Measurements from ENCODE around the gene BIN2. TPM values are rescaled to one million over a fixed set of nuclear protein-coding genes. Genes with fewer than 3 reads are reported as not detected.
A peak's percentile ranks its signal among the peaks of the same experiment; 100 is the strongest.

BIN2 gene
- total and polyA plus RNA-seq, 2 experiments from 2014 or later = not detected

DNA sequence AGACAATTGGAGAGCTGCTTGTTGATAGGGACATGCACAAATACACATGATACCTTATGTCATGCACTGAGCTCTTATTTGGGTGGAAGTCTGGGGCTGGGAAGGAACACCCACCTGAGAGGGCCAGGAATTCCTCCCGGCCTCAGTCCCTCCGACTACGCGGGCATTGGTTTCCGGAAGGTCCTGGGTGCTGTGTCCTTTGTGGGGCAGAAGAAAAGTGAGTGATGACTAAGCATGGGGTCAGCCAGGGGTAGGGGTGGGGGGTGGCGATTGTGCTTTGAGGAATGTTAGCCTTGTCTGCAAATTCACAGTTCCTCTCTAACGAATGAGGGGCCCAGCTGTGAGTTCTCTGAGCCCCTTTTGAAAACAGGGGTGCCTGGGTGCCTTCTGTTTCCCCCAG lies 21.7 kb upstream of the BIN2 start:
- no peaks in the 10 kb centered on the region for H3K9me3 ChIP-seq (ENCODE audit: low read depth)
- H3F3A ChIP-seq (ENCODE audit: insufficient read depth) = peaks cover 10% of the 10 kb centered on the region
- TF ChIP-seq EZH2 (IDR thresholded peaks at IDR 0.05; ENCODE audit: insufficient read depth, poor library complexity, severe bottlenecking) (no peak), EZH2phosphoT487 (IDR thresholded peaks at IDR 0.05; ENCODE audit: insufficient read depth, low read depth) (no peak)
- no peaks in the 10 kb centered on the region for H3K36me3 ChIP-seq (ENCODE audit: low read depth)
- no peaks in the 10 kb centered on the region for H4K20me1 ChIP-seq (ENCODE audit: insufficient read depth)
- no peak overlapping the region for H3K9ac ChIP-seq
- H3K9me2 ChIP-seq (ENCODE audit: insufficient read depth) = no peaks in the 10 kb centered on the region
- no peak overlapping the region for H2AFZ ChIP-seq
- peak; percentile 28 for DNase-seq
- H3K4me2 ChIP-seq (ENCODE audit: unreplicated experiment) = no peak overlapping the region
- H3K27ac ChIP-seq = no peak overlapping the region
- WGBS, 2 experiments (ENCODE audit: low coverage in 1 of 2, low lambda C conversion rate in 2 of 2, missing lambda C conversion rate in 2 of 2) = 67 to 86% methylated on average over 6 to 7 of the region's 7 CpGs
- peaks cover 13% of the 10 kb centered on the region for H3K4me1 ChIP-seq (ENCODE audit: insufficient read depth)
- no peaks in the 10 kb centered on the region for H3K79me2 ChIP-seq (ENCODE audit: insufficient read depth)
- H3K4me3 ChIP-seq = no peak overlapping the region
- no peaks in the 10 kb centered on the region for H3K27me3 ChIP-seq (replicated peaks; ENCODE audit: insufficient read depth)
- in situ Hi-C loops (cut with MboI) = loop anchor here (10.0 kb wide), 2 partner anchors 81 to 301 kb away; partner anchors contain the start of gene LETMD1

DNA sequence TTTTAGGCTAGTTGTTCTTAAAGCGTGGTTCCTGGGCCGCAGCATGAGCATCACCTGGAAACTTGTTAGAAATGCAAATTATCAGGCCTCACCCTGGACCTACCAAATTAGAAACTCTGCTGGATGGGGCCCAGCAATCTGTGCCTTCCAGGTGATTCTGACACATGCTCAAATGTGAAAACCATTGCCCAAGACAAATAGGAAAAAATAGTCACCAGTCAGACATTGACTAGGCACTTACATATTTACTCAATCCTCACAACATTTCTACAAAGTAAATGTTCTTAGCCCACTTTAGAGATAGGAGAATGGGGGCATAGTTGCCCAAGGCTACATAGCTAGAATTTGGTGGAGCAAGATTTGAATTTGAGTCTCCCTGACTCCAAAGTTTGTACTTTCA lies 19.2 kb upstream of the BIN2 start:
- H3K27ac ChIP-seq = no peak overlapping the region
- no peaks in the 10 kb centered on the region for H3K9me2 ChIP-seq (ENCODE audit: insufficient read depth)
- WGBS, 2 experiments (ENCODE audit: low coverage in 1 of 2, low lambda C conversion rate in 2 of 2, missing lambda C conversion rate in 2 of 2) = 88 to 90% methylated on average over 2 of the region's 2 CpGs
- in situ Hi-C loops (cut with MboI) = loop anchor here (10.0 kb wide), 2 partner anchors 78 to 298 kb away; partner anchors contain the start of gene LETMD1
- H3K4me1 ChIP-seq (ENCODE audit: insufficient read depth) = no peaks in the 10 kb centered on the region
- no peaks in the 10 kb centered on the region for H3K27me3 ChIP-seq (replicated peaks; ENCODE audit: insufficient read depth)
- H3K4me3 ChIP-seq = no peak overlapping the region
- H4K20me1 ChIP-seq (ENCODE audit: insufficient read depth) = no peaks in the 10 kb centered on the region
- H3F3A ChIP-seq (ENCODE audit: insufficient read depth) = no peaks in the 10 kb centered on the region
- no peaks in the 10 kb centered on the region for H3K79me2 ChIP-seq (ENCODE audit: insufficient read depth)
- H3K9ac ChIP-seq = no peak overlapping the region
- H3K36me3 ChIP-seq (ENCODE audit: low read depth) = no peaks in the 10 kb centered on the region
- H3K4me2 ChIP-seq (ENCODE audit: unreplicated experiment) = no peak overlapping the region
- TF ChIP-seq EZH2phosphoT487 (IDR thresholded peaks at IDR 0.05; ENCODE audit: insufficient read depth, low read depth) (no peak), EZH2 (IDR thresholded peaks at IDR 0.05; ENCODE audit: insufficient read depth, poor library complexity, severe bottlenecking) (no peak)
- no peaks in the 10 kb centered on the region for H3K9me3 ChIP-seq (ENCODE audit: low read depth)
- no peak for DNase-seq
- no peak overlapping the region for H2AFZ ChIP-seq

DNA sequence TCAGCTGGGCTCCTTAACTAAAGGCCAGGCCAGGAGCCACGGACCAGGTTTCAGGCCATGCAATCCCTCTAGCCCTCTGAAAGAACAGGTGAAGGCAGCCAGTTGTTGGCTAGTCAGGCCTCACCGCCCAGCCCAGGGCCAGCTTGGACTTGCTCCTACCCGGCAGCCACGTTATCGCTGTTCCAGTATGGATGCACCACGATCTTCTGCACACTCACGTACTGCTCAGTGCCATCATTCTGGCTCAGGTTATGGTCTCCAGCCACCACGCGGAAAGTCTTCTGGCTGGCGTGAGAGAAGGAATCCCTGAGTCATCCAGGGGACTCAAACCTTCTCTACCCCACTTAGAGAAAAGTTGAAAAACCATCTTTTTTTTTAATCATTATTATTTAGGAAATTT lies 18.4 kb upstream of the BIN2 start:
- Histone ChIP-seq H3K9me3 (ENCODE audit: low read depth) (no peaks in the 10 kb centered on the region), H2AFZ (no peak overlapping the region), H3K9ac (no peak overlapping the region), H3K4me2 (ENCODE audit: unreplicated experiment) (no peak overlapping the region), H3K27me3 (replicated peaks; ENCODE audit: insufficient read depth) (no peaks in the 10 kb centered on the region), H3K79me2 (ENCODE audit: insufficient read depth) (no peaks in the 10 kb centered on the region), H4K20me1 (ENCODE audit: insufficient read depth) (no peaks in the 10 kb centered on the region), H3K9me2 (ENCODE audit: insufficient read depth) (no peaks in the 10 kb centered on the region), H3F3A (ENCODE audit: insufficient read depth) (no peaks in the 10 kb centered on the region), H3K27ac (no peak overlapping the region), H3K4me3 (no peak overlapping the region), H3K36me3 (ENCODE audit: low read depth) (no peaks in the 10 kb centered on the region), H3K4me1 (ENCODE audit: insufficient read depth) (no peaks in the 10 kb centered on the region)
- no peak for TF ChIP-seq EZH2 (IDR thresholded peaks at IDR 0.05; ENCODE audit: insufficient read depth, poor library complexity, severe bottlenecking)
- no peak for TF ChIP-seq EZH2phosphoT487 (IDR thresholded peaks at IDR 0.05; ENCODE audit: insufficient read depth, low read depth)
- 85% methylated on average over 10 of the region's 10 CpGs for WGBS, 2 experiments (ENCODE audit: low coverage in 1 of 2, low lambda C conversion rate in 2 of 2, missing lambda C conversion rate in 2 of 2)
- in situ Hi-C loops (cut with MboI) = loop anchor here (10.0 kb wide), 2 partner anchors 78 to 298 kb away; partner anchors contain the start of gene LETMD1
- DNase-seq = no peak

DNA sequence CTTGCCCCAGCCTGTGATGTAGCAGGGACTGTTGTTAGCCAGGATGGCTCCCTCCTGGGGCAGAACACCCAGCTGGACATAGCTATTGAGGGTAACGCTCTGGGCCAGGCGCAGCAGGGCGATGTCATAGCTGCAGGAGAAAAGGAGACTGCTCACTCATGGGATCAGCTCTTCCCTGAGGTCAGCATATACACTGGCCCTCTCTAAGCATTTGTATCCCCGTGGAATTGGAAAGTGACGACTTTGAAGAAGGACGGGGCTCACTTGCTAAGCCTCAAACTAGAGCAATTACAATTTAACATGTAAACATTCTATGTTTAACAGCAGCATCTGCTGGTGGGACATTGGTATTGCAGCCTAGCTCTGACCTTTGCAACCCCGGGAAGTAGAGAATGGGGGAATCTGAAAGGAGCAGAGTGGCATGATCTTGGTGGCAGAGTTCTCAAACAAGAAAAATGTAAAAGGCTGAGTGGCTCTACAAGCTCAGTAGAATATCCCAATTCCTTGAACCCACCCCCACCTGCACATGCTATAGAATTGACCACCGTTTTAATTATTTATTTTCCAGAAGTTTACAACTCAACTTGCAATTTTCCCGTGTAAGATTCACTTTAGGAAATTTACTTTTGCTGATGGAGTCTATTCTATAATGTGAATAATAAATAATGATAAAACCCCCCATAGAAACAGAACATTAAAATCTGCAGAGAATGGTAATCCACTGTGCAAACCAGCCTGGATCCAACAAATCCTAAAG lies 17.5 kb upstream of the BIN2 start:
- H3K36me3 ChIP-seq (ENCODE audit: low read depth) = no peaks in the 10 kb centered on the region
- peak overlapping the region; percentile 45 for H3K4me2 ChIP-seq (ENCODE audit: unreplicated experiment)
- DNase-seq = peak; percentile 77

More for the DNA sequence above, 17.5 kb upstream of the BIN2 start:
- in situ Hi-C loops (cut with MboI) = loop anchor here (10.0 kb wide), 2 partner anchors 77 to 297 kb away; partner anchors contain the start of gene LETMD1
- Histone ChIP-seq H3K27me3 (replicated peaks; ENCODE audit: insufficient read depth) (no peaks in the 10 kb centered on the region), H3F3A (ENCODE audit: insufficient read depth) (no peaks in the 10 kb centered on the region), H4K20me1 (ENCODE audit: insufficient read depth) (no peaks in the 10 kb centered on the region), H3K4me3 (peak overlapping the region; percentile 43), H3K4me1 (ENCODE audit: insufficient read depth) (no peaks in the 10 kb centered on the region), H3K9me2 (ENCODE audit: insufficient read depth) (no peaks in the 10 kb centered on the region), H3K9ac (peak overlapping the region; percentile 29; the same call in 1 of the 2 replicates), H3K27ac (no peak overlapping the region), H3K9me3 (ENCODE audit: low read depth) (no peaks in the 10 kb centered on the region), H3K79me2 (ENCODE audit: insufficient read depth) (no peaks in the 10 kb centered on the region), H2AFZ (peak overlapping the region; percentile 79)
- TF ChIP-seq EZH2phosphoT487 (IDR thresholded peaks at IDR 0.05; ENCODE audit: insufficient read depth, low read depth) (no peak), EZH2 (IDR thresholded peaks at IDR 0.05; ENCODE audit: insufficient read depth, poor library complexity, severe bottlenecking) (no peak)
- 39 to 42% methylated on average over 9 of the region's 9 CpGs for WGBS, 2 experiments (ENCODE audit: low coverage in 1 of 2, low lambda C conversion rate in 2 of 2, missing lambda C conversion rate in 2 of 2)
